HEK293T (cell line): ENCODE results near the gene GMPR.

Experiments
- CTCF ChIA-PET: fragments of 350-600 bp; formaldehyde crosslinking; extraction: SDS; loops from one replicate; lab custom pipeline; 2021; ENCODE audit warnings: antibody characterized with exemption, inconsistent platforms; lab: Yijun Ruan, JAX
- POLR2A ChIA-PET: fragments of 350-600 bp; formaldehyde crosslinking; extraction: SDS; loops from one replicate; lab custom pipeline; 2020; ENCODE audit warnings: antibody characterized with exemption, inconsistent platforms; lab: Yijun Ruan, JAX
- DNase-seq: peaks from one replicate; pipeline ENCODE4 v3.0.0; 2012; ENCODE audit warnings: mixed read lengths; ENCODE audit errors: extremely low spot score
- ARNT ChIP-seq: fragments of 450-650 bp; IDR thresholded peaks from 2 replicates; pipeline ENCODE4 v1.6.1; 2017; ENCODE audit warnings: mild to moderate bottlenecking
- BHLHE40 ChIP-seq: fragments of 450-650 bp; IDR thresholded peaks from 2 replicates; pipeline ENCODE4 v1.6.1; 2016; ENCODE audit warnings: mild to moderate bottlenecking, moderate library complexity, borderline replicate concordance
- CTBP1 ChIP-seq: fragments of 450-650 bp; IDR thresholded peaks from 2 replicates; pipeline ENCODE4 v1.6.1; 2016; ENCODE audit warnings: borderline replicate concordance
- ELF4 ChIP-seq: fragments of 450-650 bp; IDR thresholded peaks from 2 replicates; pipeline ENCODE4 v1.6.1; 2017; ENCODE audit warnings: antibody characterized with exemption
- FOXA1 ChIP-seq: fragments of 450-650 bp; IDR thresholded peaks from 2 replicates; pipeline ENCODE4 v1.6.1; 2016; ENCODE audit warnings: mild to moderate bottlenecking
- FOXK2 ChIP-seq: fragments of 450-650 bp; IDR thresholded peaks from 2 replicates; pipeline ENCODE4 v1.6.1; 2016; ENCODE audit warnings: mild to moderate bottlenecking
- FOXM1 ChIP-seq: fragments of 450-650 bp; IDR thresholded peaks from 2 replicates; pipeline ENCODE4 v1.6.1; 2017; ENCODE audit warnings: mild to moderate bottlenecking, borderline replicate concordance
- HDGF ChIP-seq: fragments of 450-650 bp; IDR thresholded peaks from 2 replicates; pipeline ENCODE4 v1.6.1; 2017; ENCODE audit warnings: antibody characterized with exemption, borderline replicate concordance
- L3MBTL2 ChIP-seq: fragments of 450-650 bp; conservative IDR thresholded peaks from 2 replicates; pipeline ENCODE4 v1.6.1; 2016; ENCODE audit warnings: mild to moderate bottlenecking
- LEF1 ChIP-seq: fragments of 450-650 bp; IDR thresholded peaks from 2 replicates; pipeline ENCODE4 v1.6.1; 2017; ENCODE audit warnings: mild to moderate bottlenecking, borderline replicate concordance
- NFRKB ChIP-seq: fragments of 450-650 bp; IDR thresholded peaks from 2 replicates; pipeline ENCODE4 v1.6.1; 2016; ENCODE audit warnings: mild to moderate bottlenecking, moderate library complexity
- SP1 ChIP-seq: fragments of 450-650 bp; IDR thresholded peaks from 2 replicates; pipeline ENCODE4 v1.6.1; 2017
- SUZ12 ChIP-seq: fragments of 450-650 bp; IDR thresholded peaks from 2 replicates; pipeline ENCODE4 v1.6.1; 2016; ENCODE audit warnings: mild to moderate bottlenecking
- TARDBP ChIP-seq: fragments of 450-650 bp; IDR thresholded peaks from 2 replicates; pipeline ENCODE4 v1.6.1; 2016
- ZNF384 ChIP-seq: fragments of 450-650 bp; IDR thresholded peaks from 2 replicates; pipeline ENCODE4 v1.6.1; 2016
- TF ChIP-seq, protein P1 (sequence below): fragments of 450-650 bp; IDR thresholded peaks from 2 replicates; pipeline ENCODE4 v1.6.1; 2016

GMPR gene

GRCh38 chr6:16296061-16296670 lies 57.8 kb downstream of the GMPR start:
- TF ChIP-seq, protein P1, sequence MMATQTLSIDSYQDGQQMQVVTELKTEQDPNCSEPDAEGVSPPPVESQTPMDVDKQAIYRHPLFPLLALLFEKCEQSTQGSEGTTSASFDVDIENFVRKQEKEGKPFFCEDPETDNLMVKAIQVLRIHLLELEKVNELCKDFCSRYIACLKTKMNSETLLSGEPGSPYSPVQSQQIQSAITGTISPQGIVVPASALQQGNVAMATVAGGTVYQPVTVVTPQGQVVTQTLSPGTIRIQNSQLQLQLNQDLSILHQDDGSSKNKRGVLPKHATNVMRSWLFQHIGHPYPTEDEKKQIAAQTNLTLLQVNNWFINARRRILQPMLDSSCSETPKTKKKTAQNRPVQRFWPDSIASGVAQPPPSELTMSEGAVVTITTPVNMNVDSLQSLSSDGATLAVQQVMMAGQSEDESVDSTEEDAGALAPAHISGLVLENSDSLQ, result no peak
- TF ChIP-seq FOXM1, result no peak
- no peak for TF ChIP-seq FOXA1
- CTCF ChIA-PET, result no interaction called here
- no peak for DNase-seq
- POLR2A ChIA-PET, result no interaction called here

DNA sequence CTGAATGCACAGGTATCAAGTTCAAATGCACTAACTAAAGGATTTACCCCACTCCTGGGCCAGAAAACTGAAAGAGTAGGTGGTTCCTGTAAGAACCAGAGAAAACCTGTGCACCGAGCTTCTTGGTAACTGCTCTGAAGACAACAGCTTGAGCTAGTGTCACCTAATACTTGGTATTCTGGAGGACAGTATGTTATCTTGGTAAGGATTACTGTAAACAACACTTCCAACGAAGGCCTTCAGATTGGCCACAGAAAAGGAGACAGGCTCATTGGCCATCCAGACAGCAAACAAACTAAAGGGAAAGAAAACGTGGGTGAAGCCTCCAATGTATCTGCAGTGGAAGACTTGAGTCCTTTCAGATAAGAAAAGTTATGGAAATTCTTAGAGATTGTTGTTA lies 61.5 kb downstream of the GMPR start:
- no peak for TF ChIP-seq ARNT
- TF ChIP-seq ELF4, result no peak
- TF ChIP-seq ZNF384, result no peak
- TF ChIP-seq SP1, result no peak
- TF ChIP-seq FOXM1, result no peak
- no peak for TF ChIP-seq CTBP1
- TF ChIP-seq HDGF, result no peak
- no peak for TF ChIP-seq SUZ12
- no peak for TF ChIP-seq LEF1
- no peak for TF ChIP-seq FOXK2
- TF ChIP-seq, protein P1, result no peak
- no peak for TF ChIP-seq NFRKB
- TF ChIP-seq FOXA1, result no peak
- no peak for TF ChIP-seq L3MBTL2
- no peak for TF ChIP-seq TARDBP
- TF ChIP-seq BHLHE40, result no peak
- ChIA-PET POLR2A (no interaction called here), CTCF (no interaction called here)
- no peak for DNase-seq

- ChIA-PET POLR2A (no interaction called here), CTCF (interaction anchor here (1.2 to 1.6 kb wide), 2 partner anchors 9 to 15 kb away, joined by 3 to 4 read pairs; no protein-coding TSS in a partner anchor)
- no peak for DNase-seq
- no peak for TF ChIP-seq ZNF384
- no peak for TF ChIP-seq L3MBTL2
- TF ChIP-seq LEF1, result no peak
- no peak for TF ChIP-seq BHLHE40
- no peak for TF ChIP-seq ELF4
- no peak for TF ChIP-seq FOXK2
- no peak for TF ChIP-seq TARDBP
- TF ChIP-seq, protein P1, result no peak
- TF ChIP-seq FOXM1, result no peak
- no peak for TF ChIP-seq SUZ12
- TF ChIP-seq ARNT, result no peak
- no peak for TF ChIP-seq SP1
- no peak for TF ChIP-seq CTBP1
- no peak for TF ChIP-seq FOXA1
- TF ChIP-seq NFRKB, result no peak
- no peak for TF ChIP-seq HDGF
Observed at GRCh38 chr6:16301511-16301910, 63.1 kb downstream of the GMPR start.

DNA sequence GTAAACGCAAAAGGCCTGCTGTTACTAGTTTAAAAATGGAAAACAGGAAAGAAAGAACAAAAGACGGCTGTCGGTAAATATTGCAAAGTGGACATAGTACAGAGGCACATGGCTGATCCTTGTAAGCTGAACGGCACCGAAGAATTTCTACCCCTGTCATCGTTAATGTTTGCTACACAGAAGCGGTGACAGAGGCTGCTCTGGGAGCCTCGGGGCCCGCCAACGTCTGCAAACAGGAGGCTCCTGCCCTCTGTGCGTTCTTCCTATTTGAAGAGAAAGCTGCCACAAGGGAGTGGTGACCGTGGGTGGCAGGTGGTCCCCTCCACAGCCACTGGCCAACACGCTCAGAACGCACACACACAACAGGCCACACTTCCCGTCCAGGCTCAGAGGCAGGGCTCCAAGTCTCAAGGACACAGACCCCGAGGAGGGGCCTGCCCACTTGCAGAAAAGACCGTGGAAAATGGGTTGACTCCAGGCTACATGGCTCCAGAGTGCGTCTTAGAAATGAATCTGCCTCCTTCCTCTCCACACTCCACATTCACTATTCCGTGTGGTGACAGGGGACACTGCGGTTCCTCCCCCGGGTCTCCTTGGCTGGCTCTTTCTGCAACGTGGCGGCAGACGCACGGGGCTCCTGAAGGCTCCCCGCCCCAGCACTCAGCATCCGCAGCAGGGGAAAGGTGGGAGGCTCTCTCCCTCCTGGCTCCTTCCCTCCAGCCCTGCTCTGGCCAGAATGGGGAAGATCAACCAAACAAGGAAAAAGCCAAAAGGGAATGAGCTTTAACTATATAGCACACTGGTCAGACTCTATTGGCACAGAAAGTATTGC lies 64.5 kb downstream of the GMPR start:
- ChIA-PET POLR2A (no interaction called here), CTCF (interaction anchor here (0.6 kb wide), 1 partner anchor 14 kb away, joined by 4 read pairs; no protein-coding TSS in a partner anchor)
- no peak for DNase-seq
- TF ChIP-seq, protein P1, result no peak
- TF ChIP-seq L3MBTL2 (no peak), HDGF (no peak), ZNF384 (no peak), TARDBP (no peak), CTBP1 (no peak), ELF4 (no peak), FOXA1 (no peak), SUZ12 (no peak), FOXM1 (no peak), FOXK2 (no peak), SP1 (no peak), NFRKB (no peak), ARNT (no peak), BHLHE40 (no peak)

- ChIA-PET POLR2A (no interaction called here), CTCF (interaction anchor here (0.9 kb wide), 1 partner anchor 19 kb away, joined by 3 read pairs; no protein-coding TSS in a partner anchor)
- no peak for DNase-seq
- TF ChIP-seq, protein P1, result no peak
- TF ChIP-seq SP1, result no peak
- no peak for TF ChIP-seq ZNF384
- no peak for TF ChIP-seq L3MBTL2
- TF ChIP-seq FOXA1, result no peak
- TF ChIP-seq CTBP1, result no peak
- TF ChIP-seq HDGF, result no peak
- no peak for TF ChIP-seq TARDBP
- no peak for TF ChIP-seq FOXM1
- no peak for TF ChIP-seq ARNT
- no peak for TF ChIP-seq FOXK2
Observed at GRCh38 chr6:16305246-16305725, 66.9 kb downstream of the GMPR start.
